Vagina (tissue), 2 donors: ENCODE measurements around the gene NCEH1.
"Not testable (repeated sequence)": the region's sequence is repeated elsewhere in the genome, so short reads cannot be mapped to it uniquely, and the experiment has no call there.

Source experiments
- CTCF ChIP-seq, 3 experiments: fragments of 450-650 bp in 2 of 3; fragments of 200-600 bp in 1 of 3; sonication (generic) in 1 of 3; IDR thresholded peaks; one replicate each; pipeline ENCODE4 v1.5.1; 2017 to 2019; ENCODE audit warnings: antibody characterized with exemption in 3 of 3, mild to moderate bottlenecking in 2 of 3, moderate library complexity in 2 of 3
- POLR2A ChIP-seq, 2 donors: fragments of 450-650 bp; IDR thresholded peaks; one replicate each; pipeline ENCODE4 v1.6.1; 2017; ENCODE audit warnings: antibody characterized with exemption in 2 of 2, mild to moderate bottlenecking in 2 of 2, moderate library complexity in 2 of 2
- POLR2AphosphoS5 ChIP-seq, 2 donors: sonication (generic); formaldehyde crosslinking; IDR thresholded peaks; one replicate each; pipeline ENCODE4 v1.9.0; 2017; ENCODE audit warnings: antibody characterized with exemption in 2 of 2, mild to moderate bottlenecking in 2 of 2, low read depth in 1 of 2; ENCODE audit not compliant: insufficient read depth in 1 of 2

DNA sequence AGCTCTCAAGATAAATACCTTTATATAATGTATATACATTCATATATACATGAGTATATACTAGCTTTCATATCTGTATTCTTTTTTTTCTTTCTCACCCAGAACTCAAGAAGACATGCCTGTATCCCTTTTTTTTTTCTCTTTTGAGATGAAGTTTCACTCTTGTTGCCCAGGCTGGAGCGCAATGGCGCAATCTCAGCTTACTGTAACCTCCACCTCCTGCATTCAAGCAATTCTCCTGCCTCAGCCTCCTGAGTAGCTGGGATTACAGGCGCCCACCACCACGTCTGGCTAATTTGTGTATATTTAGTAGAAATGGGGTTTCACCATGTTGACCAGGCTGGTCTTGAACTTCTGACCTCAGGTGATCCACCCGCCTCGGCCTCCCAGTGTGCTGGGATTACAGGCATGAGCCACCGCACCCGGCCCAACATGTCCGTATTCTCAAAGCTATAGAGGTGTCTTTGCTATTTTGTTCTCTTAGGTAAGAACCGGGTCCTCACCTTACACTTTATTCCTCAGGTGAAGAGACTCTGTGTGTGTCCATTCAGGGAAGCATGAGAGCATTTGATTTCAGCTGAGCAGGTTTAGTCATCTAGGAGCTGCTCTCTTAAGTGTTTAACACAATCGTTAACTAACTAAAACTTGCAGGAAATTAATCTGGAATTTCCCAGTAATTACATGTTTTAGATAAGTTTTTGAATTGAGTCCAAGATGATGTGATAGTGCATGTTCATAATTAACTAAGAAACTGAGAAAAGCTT is 115.8 kb downstream of the NCEH1 start:
- not testable (repeated sequence) for TF ChIP-seq CTCF (IDR thresholded peaks at IDR 0.05); POLR2A (IDR thresholded peaks at IDR 0.05); POLR2AphosphoS5 (IDR thresholded peaks at IDR 0.05; ENCODE audit: insufficient read depth in 1 of 2, low read depth in 1 of 2)
